Uterus (tissue), 2 donors: ENCODE results near the gene TPPP.
"Not testable (repeated sequence)": the region's sequence is repeated elsewhere in the genome, so short reads cannot be mapped to it uniquely, and the experiment has no call there.

Source experiments
- POLR2A ChIP-seq, 2 donors: fragments of 450-650 bp; IDR thresholded peaks; one replicate each; pipeline ENCODE4 v1.6.1; 2016; ENCODE audit warnings: antibody characterized with exemption in 2 of 2, mild to moderate bottlenecking in 1 of 2, moderate library complexity in 1 of 2
- TF ChIP-seq, protein P1 (sequence below), 4 experiments: fragments of 200-600 bp in 2 of 4; fragments of 450-650 bp in 2 of 4; sonication (generic) in 2 of 4; IDR thresholded peaks; one replicate each; pipeline ENCODE4 v1.5.1; 2016 to 2019; ENCODE audit warnings: antibody characterized with exemption in 4 of 4, mild to moderate bottlenecking in 2 of 4, moderate library complexity in 1 of 4

DNA sequence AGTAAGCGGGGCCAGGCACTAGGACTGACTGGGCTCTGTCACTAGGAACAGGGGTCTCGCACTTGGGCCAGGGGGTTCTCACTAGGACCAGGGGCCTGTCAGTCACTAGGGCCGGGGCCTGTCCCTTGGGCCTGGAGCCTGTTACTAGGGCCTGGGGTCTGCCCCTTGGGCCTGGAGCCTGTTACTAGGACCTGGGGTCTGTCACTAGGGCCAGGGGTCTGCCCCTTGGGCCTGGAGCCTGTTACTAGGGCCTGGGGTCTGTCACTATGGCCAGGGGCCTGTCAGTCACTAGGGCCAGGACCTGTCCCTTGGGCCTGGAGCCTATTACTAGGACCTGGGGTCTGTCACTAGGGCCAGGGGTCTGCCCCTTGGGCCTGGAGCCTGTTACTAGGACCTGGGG lies 10.9 kb downstream of the TPPP start:
- TF ChIP-seq, protein P1, sequence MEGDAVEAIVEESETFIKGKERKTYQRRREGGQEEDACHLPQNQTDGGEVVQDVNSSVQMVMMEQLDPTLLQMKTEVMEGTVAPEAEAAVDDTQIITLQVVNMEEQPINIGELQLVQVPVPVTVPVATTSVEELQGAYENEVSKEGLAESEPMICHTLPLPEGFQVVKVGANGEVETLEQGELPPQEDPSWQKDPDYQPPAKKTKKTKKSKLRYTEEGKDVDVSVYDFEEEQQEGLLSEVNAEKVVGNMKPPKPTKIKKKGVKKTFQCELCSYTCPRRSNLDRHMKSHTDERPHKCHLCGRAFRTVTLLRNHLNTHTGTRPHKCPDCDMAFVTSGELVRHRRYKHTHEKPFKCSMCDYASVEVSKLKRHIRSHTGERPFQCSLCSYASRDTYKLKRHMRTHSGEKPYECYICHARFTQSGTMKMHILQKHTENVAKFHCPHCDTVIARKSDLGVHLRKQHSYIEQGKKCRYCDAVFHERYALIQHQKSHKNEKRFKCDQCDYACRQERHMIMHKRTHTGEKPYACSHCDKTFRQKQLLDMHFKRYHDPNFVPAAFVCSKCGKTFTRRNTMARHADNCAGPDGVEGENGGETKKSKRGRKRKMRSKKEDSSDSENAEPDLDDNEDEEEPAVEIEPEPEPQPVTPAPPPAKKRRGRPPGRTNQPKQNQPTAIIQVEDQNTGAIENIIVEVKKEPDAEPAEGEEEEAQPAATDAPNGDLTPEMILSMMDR (IDR thresholded peaks at IDR 0.05) = not testable (repeated sequence)
- TF ChIP-seq POLR2A (IDR thresholded peaks at IDR 0.05) = not testable (repeated sequence)
